GM10266 (cell line): Measurements from ENCODE around the gene TMEM255B.
A peak's percentile ranks its signal among the peaks of the same experiment; 100 is the strongest.

Experiments
- DNase-seq: peaks from one replicate; pipeline ENCODE4 v3.0.0; 2012; ENCODE audit errors: extremely low spot score
- CTCF ChIP-seq: IDR thresholded peaks from 2 replicates; pipeline ENCODE4 v1.5.1; 2012; ENCODE audit warnings: mild to moderate bottlenecking, low read depth; ENCODE audit not compliant: control insufficient read depth, insufficient read depth; ENCODE audit errors: missing control alignments

TMEM255B gene

DNA sequence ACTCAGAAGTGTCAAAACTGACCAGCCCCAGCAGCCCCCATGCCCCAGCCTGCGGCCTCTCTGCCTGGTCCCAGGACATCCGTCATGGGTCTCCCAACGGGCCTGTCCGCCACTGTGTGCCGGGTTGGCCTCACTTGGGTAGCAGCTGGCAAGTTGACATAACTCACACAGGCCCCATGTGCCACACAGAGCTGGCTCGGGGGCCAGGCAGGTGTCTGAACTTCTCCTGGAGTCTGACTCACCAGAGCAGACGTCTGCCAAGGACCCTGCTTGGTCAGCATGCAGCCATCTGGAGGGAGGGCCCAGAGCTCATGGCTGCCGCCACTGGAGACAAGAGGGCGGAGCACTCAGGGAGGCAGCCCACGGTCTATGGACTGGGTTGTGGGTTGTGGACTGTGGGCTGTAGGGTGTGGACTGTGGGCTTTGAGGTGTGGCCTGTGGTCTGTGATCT lies 32.0 kb upstream of the TMEM255B start:
- TF ChIP-seq CTCF, result no peak
- DNase-seq, result no peak

DNA sequence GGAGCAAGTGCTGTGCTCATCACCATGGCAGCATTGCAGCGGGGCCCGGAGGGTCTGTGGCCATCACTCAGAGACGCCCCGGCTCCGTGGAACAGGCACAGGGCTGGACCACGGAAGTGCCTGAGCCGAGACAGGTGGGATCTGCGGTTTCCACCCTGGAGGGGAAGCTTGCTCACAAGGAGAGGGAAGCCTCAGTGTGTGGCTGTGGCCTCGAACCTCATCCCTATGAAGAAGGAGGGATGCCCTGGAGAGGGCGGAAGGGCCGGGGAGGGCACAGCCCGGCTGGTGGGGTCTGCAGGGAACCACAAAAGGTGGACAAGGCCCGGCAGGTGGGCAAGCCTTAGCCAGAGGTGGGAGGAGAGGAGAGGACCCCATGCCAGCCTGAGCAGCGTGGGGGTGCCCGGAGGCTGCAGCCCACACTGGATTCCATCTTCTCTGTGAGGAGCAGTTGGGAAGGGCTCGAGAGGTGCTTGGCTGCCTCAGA lies 30.4 kb upstream of the TMEM255B start:
- TF ChIP-seq CTCF, result no peak

GRCh38 chr13:113729187-113730019 lies 29.6 kb upstream of the TMEM255B start:
- no peak for DNase-seq
- TF ChIP-seq CTCF, result no peak

More for the DNA sequence above, 30.4 kb upstream of the TMEM255B start:
- no peak for DNase-seq

DNA sequence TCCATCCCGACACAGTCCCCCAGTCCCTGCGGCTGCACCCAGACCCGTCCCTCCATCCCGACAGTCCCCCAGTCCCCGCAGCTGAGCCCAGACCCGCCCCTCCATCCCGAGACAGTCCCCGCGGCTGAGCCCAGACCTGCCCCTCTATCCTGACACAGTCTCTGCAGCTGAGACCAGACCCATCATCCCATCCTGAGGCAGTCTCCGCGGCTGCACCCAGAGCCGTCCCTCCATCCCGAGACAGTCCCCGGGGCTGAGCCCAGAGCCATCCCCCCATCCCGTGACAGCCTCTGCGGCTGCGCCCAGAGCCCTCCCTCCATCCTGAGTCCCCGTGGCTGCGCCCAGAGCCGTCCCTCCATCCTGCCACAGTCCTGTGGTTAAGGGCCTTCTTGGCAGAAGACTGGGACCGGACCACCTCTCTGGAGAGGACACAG lies 28.8 kb upstream of the TMEM255B start:
- TF ChIP-seq CTCF, result no peak
- DNase-seq, result no peak

DNA sequence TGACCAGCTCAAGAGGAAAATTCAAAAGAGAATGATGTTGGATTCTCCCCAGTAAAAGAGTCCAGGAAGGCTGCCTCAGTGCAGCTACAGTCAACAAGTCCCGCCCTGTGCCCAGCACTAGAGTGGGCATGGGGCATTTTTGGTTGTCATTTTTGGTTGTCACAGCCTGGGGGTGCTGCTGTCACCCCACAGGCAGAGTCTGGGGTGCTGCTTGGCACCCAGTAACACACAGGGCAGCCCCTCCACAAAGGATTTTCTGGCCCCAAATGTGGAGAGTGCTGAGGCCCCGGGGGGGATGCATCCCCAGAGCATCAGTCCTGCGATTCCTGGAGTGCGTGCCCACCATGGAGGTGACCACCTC lies 28.2 kb upstream of the TMEM255B start:
- no peak for DNase-seq
- TF ChIP-seq CTCF, result peak; percentile 19

DNA sequence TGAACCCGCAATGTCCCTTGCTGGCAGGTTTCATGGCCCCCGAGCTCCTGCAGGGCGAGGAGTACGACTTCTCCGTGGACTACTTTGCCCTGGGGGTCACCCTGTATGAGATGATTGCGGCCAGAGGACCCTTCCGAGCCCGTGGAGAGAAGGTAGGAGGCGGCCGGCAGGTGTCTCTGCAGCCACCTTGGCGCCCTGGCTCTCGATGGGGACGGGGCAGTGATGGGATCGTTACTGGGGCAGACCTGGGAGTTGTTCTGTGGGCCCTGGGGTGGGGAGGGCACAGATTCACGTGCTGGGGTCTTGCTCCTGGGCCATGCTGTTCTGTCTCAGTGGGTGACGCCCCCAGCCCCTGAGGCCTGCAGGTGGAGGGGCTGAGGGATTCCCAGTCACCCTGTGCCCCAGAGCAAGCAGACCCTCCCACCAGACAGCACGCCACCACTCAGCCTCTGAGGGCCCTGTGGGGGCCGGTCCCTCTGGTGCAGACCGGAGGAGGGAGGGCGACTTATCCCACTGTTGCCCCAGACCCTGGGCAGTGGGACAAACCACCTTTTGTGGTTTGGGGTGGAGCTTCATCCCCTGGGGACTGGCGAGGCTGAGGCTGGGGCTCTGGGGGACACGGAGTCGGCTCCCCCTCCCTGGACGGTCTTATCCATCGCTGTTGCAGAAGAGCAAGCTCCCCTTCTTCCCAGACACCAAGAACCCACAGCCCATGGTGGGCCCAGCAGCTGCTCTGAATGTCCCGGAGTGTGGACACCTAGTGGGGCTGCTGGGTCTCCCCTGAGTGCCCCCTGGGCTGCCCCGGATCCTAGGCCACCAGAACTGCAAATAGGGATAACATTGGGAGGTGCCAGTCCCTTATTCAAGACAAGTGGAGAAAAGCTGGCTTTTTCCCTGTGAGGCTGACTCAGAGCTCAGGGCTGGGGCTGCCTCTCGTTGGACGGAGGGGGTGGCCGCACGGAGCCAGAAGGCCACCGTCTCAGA lies 27.5 kb upstream of the TMEM255B start:
- DNase-seq, result no peak
- no peak for TF ChIP-seq CTCF
